Epidermal melanocyte (primary cell): Measurements from ENCODE around the gene CAMTA1.

Experiments used
- DNase-seq: peaks from one replicate; pipeline ENCODE4 v3.0.0; 2011; ENCODE audit warnings: low spot score; ENCODE audit not compliant: insufficient read length

The CAMTA1 gene

DNA sequence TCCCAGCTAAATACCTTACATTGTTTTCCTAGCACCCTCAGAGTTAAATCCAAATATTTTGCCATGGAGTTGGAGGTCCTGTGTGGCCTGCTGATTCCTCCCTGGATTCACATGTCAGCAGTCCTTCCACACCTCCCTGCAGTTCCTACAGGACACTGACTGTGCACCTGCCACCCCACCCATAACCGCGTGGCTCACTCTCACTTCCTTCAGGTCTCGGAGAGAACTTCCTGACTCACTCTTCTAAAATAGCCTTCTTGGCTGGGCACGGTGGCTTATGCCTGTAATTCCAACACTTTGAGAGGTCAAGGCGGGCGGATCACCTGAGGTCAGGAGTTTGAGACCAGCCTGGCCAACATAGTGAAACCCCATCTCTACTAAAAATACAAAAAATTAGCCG lies 8.4 kb upstream of the CAMTA1 start:
- no peak for DNase-seq

DNA sequence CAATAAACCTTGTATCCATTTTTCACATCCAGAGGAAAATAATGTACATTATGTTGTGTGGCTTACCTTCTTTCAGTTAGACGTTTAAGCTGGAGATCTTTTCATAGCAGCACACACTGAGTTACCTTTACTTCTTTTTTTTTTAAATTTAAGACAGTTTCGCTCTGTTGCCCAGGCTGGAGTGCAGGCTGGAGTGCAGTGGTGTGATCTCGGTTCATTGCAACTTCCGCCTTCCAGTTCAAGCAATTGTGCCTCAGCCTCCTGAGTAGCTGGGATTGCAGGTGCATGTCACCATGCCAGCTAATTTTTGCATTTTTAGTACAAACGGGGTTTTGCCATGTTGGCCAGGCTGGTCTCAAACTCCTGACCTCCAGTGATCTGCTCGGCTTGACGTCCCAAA lies 7.4 kb upstream of the CAMTA1 start:
- DNase-seq: no peak

DNA sequence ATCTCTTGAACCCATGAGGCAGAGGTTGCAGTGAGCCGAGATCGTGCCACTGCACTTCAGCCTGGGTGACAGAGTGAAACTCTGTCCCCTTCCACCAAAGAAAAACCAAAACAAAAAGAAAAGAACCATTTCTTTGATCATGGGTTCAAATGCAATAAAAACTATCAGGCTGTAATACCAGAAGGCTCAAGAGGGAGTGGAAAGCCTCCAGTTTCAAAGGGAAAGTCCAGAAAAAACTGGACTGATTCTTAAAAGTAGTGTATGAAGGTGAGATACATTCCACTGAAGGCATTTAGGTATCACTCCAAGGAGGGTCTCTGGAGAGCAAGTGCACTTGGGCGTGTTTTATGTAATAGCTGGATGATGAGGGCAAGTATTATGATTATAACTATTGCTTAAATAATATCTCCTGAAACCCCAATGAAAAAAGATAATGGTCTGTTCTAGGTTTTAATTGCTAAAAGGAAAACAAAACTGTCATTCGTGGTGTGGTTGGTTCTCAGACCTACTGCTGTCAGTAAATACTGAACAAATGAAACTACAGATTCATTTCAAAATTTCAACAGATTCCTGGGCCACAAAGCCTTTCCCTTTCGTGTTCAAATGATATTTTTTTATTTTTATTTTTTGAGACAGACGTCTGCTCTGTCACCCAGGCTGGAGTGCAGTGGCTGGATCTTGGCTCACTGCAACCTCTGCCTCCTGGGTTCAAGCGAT lies 6.0 kb upstream of the CAMTA1 start:
- no peak for DNase-seq

DNA sequence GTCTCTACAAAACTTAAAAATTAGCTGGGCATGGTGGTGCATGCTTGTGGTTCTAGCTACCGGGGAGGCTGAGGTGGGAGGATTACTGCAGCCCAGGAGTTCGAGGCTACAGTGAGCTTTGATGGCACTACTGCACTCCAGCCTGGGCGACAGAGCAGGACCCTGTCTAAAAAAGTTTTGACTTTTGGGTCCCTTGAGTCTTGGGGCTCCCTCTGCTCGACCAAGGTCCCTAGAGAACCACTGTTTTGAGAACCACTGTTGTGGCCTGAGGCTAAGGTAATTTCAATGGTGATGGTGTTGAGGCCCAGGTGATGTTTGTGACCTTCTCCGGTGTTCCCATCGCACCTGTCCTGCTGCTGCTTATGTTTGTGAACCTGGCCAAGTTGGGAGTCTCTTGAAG lies 3.1 kb upstream of the CAMTA1 start:
- DNase-seq: no peak

DNA sequence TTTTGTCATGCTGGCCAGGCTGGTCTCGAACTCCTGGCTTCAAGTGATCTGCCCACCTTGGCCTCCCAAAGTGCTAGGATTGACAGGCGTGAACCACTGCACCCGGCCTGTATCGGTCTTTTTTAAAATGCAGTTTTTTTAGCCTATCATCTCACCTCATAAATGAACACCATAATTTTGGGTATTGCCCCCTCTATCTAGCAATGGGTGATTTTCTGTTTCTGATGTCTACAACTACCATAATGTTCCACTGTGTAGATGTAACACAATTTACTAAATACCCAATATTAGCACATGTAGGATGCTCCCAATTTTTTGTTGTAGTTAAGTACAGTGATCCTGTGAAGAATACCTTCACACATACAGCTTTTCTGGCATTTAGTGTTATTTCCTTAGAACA lies 2.0 kb upstream of the CAMTA1 start:
- DNase-seq: no peak

DNA sequence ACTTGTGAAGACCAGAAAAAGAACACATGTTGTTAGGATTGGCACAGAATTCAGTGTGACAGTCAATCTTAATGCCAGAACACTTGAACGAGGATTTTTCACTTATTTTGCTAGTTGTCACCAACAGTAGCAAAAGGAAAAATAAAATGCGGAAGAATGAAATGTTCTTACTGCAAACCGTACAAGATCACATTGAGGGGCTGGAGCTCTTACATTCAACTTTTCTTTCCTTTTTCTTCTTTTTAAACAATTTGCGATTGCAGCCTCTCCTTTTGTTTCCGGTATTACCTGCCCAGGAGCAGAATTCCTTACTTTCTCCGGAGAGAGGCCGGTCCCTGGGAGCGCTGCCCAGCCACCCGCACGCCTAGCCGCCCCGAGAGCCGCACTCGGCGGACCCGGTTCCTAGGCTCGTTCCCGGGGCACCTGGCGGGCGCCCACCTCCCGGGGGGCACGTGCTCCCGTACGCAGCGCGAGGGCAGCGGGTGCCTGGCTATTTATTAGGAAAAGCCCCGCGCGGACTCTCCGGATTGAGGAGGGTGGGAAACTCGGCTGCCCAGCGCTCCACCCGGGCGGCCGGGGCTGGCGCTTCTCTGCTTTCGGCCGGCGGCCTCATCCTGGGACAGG lies 1.2 kb upstream of the CAMTA1 start:
- DNase-seq: no peak

DNA sequence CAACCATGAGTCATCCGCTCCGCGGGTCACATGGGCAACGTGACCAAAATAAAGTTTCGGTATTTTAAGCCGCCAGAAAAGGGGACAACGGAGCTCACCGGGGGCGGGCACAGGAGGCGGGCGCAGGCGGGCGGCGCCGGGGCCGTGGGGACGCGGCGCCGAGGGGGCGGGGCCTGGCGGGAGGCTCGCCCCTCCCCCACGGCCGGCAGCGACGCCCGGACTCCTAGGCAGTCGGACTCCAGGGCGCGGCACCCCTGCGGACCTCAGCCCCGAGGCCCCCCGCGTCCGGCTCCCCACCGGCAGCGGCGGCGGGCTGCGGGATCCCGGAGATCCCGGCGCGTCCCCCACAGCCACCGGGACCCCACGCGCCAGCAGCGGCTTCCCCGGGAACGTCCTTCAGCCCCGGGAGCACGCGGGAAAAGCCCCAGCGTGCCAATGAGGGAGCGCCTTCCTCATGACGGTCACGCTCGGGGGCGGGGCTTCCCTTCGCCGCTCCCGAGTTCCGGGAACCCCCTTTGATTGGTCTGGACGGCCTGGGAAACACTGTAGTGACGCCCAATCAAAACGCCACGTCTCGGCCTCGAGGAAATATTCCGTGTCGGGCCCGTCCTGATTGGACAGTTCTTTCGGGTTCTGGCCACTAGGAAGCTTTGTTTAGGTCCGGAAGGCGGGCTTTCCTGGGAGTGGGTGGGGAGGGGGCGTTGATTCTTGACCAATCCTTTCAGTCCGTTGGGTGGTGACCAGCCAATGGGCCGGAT lies 515 bp upstream of the CAMTA1 start:
- DNase-seq: peak; percentile 99

DNA sequence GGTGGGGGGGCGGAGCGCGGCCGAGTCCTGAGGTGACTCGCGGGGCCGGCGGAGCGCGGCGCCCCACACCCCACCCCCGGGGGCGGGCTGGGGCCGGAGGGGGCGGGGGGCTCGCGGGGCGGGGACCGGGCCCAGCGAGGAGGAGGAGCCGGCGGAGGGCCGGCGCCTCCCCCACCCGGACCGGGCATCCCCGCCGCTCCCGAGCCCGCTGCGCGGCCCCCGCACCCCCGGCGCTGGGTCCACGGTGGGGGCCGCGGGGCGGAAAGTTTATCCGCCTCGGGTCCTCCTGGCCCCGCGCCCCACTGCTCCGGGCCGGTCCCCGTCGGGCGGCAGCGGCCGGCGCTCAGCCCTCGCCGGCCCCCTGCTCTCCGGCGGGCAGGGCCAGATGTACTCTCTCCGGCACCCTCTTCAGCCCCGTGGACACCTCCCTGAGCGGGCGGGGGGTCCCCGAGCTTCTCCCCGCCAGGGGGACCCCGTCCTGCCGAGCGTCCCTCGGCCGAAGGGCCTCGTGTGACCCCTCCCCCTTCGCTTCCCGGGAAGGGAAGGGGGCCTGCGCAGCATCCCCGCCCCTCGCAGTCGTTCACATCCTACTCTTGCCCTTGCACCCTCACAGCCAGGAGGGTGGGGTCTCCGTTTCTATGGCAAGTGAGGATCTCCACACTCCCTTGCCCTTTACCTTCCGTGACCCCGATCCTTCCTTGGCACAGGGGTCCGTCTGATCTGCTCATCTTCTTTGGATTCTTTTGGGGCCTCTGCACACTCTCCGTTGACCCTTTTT lies 663 bp downstream of the CAMTA1 start:
- no peak for DNase-seq

DNA sequence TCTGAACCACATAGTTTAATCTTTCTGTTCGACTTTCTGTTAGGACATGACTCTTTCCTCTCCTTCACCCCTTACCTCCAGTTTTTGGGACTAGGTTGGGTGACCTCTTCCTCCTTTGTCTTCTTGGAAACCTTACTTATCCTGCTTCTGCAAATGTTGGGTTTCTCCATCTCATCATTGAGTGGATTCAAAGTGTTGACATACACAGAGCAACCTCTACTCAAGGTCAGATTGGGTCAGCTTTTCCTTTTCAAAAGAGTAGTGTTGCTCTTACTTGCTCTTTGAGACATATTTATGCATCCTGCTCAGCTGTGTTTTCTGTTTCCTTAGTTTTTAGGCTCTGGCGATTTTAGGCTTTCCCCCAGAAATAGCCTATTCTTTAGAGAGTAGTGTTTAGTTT lies 3.7 kb downstream of the CAMTA1 start:
- no peak for DNase-seq

DNA sequence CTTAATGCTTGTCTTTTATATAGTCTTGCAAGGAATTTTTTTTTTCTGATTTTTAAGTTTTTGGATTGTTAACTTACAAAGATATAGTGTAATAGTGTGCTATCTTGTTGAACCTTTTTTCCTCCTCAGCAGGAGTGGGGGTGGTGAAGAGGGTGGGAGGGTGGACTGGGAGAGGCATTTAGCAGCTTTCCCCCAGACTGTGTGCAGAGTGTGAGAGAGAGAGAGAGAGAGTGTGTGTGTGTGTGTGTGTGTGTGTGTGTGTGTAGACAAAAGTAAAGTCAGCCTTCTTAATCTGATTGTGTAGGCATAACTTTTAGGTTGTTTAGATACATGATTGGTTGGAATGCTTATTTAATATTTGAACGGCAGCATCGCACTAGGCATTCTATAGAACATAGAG lies 4.9 kb downstream of the CAMTA1 start:
- no peak for DNase-seq

DNA sequence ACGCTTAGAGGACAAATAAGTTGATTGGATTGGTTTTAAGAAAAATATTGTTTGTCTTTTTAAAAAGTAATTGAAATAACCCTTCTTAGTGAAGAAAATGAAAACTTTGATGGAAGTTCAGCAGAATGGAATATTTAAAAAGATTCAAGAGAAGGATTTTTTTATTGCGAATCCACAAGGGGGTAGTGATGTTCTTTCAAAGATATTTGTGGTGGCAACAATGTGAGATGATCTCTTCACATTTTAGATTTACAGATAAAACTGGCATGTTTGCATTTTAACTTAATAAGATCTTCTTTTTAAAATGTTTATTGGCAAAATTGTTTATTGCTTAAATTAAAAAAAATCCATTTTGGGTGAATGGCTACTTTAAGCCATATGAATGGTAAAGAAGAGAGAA lies 8.9 kb downstream of the CAMTA1 start:
- DNase-seq: peak; percentile 46

DNA sequence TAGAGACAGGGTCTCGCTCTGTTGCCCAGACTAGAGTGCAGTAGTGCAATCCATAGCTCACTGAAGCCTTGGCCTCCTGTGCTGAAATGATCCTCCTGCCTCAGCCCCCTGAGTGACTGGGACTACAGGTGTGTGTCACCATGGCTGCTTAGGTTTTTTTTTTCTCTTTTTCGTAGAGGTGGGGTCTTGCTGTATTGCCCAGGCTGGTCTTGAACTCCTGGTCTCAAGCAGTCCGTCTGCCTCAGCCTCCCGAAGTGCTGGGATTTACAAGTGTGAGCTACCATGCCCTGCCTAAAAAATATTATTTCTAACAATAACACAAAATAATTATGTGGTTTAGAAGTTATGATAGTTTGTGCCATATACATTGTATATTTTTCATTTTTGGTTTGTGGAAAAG lies 9.9 kb downstream of the CAMTA1 start:
- no peak for DNase-seq

DNA sequence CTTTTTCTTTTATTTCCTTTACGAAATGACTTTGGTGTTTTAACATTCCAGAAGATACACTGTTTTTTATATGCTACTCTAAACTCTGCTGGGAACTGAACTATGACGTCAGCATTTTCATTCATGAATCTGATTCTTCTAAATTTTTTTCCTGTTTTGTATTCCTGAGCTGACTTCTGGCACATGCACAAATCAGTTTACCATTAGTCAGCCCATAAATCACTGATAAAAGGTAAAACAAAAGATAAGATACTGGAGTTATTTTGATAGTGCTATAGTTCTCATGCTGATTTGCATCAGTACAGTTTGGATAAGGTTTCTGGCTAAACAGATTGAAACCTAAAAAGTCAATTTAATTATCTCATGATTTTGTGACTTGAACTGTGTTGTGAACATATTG lies 10.4 kb downstream of the CAMTA1 start:
- DNase-seq: no peak

DNA sequence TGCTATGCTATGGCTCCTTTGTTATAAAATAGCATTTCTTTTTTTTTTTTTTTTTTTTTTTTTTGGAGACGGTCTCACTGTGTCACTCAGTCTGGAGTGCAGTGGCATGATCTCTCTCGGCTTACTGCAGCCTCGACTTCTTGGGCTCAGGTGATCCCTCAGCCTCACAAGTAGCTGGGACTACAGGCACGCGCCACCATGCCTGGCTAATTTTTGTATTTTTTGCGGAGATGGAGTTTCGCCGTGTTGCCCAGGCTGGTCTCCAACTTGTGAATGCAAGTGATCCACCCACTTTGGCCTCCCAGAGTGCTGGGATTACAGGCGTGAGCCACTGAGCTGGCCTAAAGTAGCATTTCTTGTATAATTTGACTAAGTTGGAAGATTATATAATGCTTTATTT lies 10.8 kb downstream of the CAMTA1 start:
- no peak for DNase-seq

DNA sequence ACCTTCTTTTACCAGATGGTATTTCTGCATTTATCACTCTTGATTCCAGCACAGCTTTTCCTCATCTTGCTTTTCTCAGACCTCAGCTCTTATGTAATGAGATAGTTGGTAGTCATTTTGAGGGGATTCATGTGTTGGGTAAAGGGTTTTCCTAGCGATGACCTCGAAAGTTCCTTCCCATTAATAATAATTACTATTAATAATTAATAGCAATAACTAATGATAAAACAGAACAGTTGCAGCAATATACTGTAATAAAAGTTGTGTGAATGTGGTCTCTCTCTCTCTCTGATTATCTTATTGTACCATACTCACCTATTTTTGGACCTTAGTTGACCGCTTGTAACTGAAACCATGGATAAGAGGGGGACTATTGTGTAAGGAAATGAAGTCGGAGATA lies 14.2 kb downstream of the CAMTA1 start:
- DNase-seq: no peak

DNA sequence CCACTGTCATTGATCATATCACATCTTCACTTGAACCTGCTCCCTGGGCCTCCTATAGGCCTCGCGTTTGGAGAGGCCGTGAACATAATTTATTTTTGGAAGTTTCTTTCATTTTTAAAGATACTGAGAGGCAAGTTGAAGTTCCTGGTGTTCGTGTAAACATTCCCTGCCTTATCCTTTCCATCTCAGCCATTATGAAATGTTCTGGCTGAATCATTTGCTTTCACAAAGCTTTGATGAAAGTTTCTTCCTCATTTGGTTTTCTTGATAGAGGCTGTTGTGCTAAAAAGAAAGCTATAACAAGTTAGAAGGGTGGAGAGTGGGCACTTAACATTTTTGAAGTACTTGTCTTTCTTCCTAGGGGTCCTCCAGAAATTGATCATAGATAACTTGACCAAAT lies 15.5 kb downstream of the CAMTA1 start:
- DNase-seq: no peak

DNA sequence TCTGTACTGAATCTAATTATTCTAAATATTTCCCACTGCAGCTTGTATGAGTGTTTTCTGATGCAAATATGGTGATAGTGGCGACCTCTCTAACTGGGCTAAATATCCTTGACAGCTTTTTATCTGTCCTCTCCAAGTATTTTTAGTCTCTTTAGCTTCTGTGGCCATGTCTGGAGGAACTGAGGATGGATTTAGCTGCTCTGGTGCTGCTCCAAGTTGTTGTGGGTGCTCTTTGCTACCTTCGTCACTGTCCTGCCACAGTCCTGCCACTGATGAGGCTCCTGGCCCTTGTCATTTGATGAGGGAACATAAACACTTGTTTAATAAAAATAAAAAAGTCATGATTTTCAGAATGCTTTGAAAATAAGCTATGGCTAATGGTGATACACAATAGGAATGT lies 15.9 kb downstream of the CAMTA1 start:
- DNase-seq: no peak

DNA sequence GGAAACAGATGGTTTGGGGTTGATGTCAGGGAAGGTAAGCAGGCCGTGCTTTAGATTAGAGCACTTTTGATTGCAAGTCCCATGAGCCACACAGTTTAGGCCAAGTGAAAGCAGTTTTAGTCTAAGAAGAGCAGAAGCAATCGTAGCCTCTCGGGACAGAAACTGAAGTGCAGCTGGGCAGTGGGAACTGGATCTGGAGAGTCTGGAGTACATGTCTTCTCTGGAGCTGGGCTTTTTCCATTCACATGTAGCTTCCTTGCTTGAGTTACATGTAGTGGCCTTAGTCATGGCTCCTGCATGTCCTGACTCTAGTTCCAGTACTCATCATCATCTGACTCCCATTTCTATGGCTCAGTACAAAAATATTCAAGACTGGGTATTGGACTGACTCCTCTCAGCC lies 16.7 kb downstream of the CAMTA1 start:
- DNase-seq: no peak

DNA sequence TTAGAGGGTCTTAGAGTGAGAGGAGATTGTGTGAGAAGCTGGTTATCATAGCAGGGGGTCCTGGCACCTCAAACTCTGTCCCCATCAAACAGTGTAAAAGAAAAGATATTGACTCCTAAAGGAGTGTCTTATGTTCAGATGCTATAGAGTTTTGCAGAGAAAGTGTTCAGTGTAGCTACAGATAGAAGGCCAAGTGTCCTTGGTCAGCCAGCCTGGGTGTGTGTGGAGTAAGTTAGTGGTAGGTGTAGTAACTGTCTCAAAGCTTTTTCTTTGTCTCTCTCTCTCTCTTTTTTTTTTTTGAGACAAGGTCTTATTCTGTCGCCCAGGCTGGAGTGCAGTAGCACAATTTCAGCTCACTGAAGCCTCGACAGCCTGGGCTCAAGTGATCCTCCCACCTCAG lies 17.2 kb downstream of the CAMTA1 start:
- no peak for DNase-seq

DNA sequence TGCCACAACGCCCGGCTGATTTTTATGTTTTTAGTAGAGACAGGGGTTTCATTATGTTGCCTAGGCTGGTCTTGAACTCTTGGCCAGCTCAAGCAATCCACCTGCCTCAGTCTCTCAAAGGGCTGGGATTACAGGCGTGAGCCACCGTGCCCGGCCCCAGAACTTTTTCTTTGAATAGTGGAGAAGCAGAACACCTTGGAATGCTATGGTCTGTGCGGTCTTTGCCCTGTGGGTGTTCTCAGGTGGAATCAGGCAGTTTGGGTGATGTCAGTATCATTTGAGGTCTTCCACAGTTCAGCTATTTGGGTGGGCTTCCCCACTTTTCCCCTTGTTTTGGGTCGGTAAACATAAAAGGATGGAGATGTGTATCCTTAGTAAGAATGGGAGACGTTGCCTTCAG lies 17.6 kb downstream of the CAMTA1 start:
- DNase-seq: no peak

DNA sequence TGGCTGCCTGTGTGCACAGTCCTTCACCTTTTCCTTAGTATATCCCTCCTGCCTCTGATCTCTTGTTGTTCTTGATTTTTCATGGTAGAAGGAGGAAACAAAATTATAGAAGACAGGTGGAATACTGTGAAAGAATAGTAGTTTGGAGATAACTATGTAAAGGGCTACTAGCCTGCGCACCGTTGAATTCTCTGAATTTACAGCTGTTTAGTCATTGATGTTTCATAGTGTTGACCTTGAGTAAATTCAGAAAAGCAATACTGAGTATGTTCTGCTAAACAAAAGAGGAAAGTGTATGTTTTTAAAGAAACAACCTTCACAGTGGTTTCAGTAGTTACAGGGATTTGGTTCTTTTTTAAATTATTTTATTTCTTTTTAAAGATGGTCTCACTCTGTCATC lies 18.1 kb downstream of the CAMTA1 start:
- DNase-seq: no peak

DNA sequence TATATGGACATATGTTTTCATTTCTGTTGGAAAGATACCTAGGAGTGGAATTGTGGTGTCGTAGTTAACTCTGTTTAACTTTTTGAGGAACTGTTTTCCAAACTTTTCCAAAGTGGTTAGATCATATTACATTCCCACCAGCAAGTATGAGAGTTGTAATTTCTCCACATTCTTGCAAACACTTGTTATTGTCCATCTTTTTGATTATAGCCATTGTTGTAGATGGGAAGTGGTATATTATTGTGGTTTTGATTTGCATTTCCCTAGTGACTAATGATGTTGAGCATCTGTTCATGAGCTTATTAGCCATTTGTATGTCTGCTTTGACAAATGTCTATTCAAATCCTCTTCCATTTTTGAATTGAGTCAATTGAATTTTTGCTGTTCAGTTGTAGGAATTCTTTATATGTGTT lies 19.8 kb downstream of the CAMTA1 start:
- DNase-seq: no peak
